Measurements from ENCODE around the gene MOGAT1.
"Not testable (repeated sequence)": the region's sequence is repeated elsewhere in the genome, so short reads cannot be mapped to it uniquely, and the experiment has no call there.

The MOGAT1 gene

GRCh38 chr2:222745836-222746559 lies 74.5 kb downstream of the MOGAT1 start:
- DNase-seq: no peak

DNA sequence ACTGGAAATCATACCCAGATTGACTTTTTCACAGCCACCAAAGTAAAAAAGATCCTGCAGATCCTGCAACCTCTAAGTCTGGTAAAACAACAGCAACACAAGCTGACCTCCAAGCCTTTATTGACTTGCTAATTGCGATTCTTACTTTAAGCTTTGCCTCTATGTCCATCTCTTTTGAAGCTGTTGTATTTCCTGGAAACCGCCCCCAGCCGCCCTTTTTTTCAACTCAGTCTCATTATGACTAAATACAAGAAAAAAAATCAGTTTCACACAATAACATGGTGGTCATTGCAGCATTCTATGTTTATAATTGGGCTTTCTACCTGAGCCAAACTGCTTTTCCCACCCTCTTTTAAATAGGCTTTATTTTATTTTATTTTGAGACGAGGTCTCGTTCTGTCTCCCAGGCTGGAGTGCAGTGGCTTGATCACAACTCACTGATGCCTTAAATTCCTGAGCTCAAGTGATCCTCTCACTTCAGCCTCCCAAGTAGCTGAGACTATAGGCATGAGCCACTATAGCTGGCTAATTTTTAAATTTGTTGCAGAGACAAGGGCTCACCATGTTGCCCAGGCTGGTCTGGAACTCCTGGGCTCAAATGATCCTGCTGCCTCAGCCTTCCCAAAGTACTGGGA lies 76.2 kb downstream of the MOGAT1 start:
- DNase-seq: no peak

GRCh38 chr2:222750533-222750932 lies 79.1 kb downstream of the MOGAT1 start:
- DNase-seq: no peak

DNA sequence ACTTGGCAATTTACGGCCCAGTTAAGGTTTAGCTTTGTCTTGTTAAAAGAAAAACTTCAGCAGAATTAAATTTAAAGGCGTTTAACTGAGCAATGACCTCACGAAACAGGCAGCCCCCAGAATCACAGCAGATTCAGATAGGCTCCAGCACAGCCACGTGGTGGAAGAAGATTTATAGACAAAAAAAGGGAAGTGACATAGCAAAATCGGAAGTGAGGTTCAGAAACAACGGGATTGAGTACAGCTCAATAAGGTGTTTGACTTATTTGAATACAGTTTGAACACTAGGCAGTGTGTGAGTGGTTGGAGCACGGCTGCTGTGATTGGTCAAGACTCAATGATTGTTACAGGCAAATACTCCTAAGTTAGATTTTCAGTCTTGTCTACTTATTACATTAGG lies 79.8 kb downstream of the MOGAT1 start:
- no peak for DNase-seq

DNA sequence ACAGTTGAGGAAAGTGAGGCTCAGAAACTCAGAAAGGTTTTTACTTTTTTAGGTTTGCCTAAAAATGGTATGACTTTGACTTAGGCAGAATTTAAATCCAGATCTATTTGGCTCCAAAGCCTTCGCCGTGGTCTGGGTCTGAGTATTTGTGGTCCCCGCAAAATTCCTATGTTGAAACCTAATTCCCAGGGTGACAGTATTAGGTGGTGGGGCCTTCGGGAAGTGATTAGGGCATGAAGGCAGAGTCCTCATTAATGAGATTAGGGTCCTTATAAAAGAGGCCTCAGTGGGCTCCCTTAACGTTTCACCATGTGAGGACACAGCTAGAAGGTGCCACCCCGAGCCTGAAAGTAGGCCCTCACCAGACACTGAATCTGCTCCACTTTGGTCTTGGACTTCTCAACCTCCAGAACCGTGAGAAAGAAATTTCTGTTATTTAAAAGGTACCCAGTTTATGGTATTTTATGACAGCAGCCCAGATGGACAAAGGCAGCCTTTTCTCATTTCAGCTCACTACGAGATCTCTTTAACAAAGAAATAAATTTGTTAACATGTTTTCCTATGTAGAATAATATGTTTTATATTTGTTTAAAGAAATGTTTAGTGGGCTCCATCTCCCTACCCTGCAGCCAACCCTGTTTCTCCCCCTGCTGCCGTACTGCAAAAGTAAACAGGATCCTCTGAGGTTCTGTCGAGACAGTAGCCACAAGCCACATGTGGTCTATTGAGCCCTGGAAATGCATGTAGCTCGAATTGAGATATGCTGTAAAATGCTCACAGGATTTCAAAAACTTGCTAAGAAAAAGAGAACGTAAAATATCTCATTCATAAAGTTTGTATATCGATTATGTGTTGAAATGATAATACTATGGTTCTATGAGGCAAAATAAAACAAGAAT lies 80.6 kb downstream of the MOGAT1 start:
- no peak for DNase-seq

GRCh38 chr2:222752746-222753145 lies 81.3 kb downstream of the MOGAT1 start:
- DNase-seq: no peak

DNA sequence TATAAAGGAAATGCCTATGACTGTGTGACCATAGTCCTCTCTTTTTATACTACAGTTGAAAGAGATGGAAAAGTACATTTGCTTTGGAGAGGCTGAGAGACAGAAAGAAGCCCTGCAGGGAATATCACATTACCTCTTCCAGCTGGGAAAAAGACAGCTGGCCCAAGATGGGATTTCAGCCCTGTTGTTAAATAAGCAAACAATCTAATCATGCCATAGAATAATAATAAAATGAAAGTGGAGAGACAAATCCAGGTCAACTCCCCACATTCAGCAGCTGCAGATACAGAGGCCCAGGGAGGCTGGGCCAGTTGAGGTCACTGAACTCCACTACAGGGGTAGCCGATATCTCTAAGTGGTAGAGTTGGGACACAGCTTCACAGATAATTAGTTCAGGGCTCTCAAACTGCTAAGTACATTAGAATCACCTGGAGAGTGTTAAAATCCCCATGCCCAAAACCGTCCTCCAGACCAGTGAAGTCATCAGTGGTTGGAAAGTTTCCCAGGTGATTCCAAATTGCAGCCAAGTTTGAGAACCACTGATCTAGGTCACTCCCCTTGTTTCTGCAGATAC lies 81.9 kb downstream of the MOGAT1 start:
- no peak for DNase-seq

DNA sequence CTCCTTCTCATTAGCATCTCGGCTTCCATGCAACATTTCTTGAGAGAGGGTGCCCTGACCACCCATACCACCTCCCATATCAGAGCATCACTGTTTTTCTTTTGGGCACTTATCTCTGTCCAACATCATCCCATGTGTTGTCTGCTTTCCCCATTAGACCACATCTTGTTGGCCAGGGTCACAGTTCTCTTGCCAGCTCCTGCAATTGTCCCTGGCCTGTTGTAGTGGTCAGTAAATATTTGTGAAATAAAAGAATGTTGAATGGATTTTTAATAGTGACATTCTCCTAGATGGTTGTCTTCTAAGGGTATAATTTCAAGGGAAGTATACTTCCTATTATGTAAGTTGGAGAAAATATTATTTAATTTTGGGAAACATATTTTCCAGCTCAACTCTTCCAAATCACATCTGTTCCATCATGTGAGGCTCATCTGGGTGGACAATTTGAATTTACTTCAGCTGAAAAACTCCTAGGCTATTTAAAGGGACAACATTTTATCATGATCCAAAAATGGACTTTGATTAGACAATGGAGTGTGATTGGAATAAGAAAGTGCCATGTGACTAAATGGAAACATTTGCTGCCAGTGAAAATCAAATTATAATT lies 83.0 kb downstream of the MOGAT1 start:
- DNase-seq: no peak

DNA sequence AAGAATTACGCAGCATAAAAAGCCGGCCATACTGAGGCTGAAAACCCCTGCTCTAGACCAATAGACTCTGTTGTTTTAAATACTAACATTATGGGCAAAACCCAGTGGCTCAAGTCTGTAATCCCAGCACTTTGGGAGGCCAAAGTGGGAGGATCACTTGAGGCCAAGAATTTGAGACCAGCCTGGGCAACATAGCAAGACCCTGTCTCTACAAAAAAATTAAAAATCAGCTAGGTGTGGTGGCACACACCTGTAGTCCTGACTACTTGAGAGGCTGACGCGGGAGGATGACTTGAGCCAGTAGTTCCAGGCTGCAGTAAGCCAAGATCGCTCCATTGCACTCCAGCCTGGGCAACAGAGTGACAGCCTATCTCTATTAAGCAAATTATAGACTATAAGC lies 84.1 kb downstream of the MOGAT1 start:
- DNase-seq: not testable (repeated sequence)

DNA sequence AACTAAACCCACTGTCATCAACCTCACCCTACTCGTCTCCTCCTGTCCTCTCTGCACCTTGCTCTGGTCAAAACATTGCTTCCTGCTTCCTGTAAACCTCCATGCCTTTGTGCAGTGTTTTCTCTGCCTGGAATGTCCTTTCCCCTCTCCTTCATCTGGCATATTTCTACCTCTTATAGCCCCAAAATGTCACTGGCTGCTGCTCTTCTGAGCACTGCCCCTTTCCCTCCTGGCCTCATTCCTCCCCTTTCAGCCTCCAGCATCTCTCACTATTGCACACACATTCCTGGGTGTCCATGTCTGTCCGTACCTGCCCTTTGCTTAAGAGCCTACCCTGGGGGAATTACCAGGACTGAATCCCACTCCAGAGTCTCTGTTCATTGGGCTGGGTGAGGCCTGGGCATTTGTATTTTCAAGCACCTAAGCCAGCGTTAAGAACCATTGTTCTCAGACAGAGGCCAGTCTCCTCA lies 84.9 kb downstream of the MOGAT1 start:
- no peak for DNase-seq

DNA sequence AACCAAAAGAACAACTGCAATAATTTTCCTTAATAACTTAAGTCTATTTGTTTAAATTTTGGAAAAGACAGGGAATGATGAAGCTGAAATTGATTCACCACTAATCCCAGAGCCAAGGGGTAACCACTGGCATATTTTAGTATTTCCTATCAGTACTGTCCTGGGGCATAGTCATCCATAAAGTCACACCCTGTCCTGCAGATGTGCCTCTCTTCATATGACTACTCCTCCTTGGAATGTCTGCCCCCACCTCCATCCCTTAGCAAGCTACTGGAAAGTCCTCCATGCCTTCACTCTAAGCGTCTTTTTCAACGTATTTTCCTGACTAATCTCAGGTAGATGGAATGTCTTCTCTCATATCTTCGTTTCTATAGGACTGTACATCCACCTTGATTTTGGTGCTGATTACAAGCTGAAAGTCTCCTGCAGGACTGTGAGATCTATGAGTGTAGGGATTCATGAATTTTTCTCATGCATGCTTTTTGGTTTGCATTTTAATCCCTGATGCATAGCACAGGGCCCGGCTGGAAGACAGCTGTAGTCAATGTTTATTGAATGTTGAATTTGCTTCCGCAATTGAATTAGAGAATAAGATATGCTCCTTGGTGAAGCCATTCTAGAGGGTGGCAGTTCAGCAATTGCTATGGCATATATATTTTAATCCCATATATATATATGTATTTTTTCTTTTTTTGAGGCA lies 85.6 kb downstream of the MOGAT1 start:
- no peak for DNase-seq
